Endothelial cell of umbilical vein (primary cell): ENCODE measurements around the gene DIP2C. TPM values are rescaled to one million over a fixed set of nuclear protein-coding genes. Genes with fewer than 3 reads are reported as not detected.

ENCODE experiments used
- BruUV-seq: library from RNA; stranded (reverse); fragments of 400-500 nt; replicated peaks from 2 replicates; lab custom pipeline; 2021; lab: Mats Ljungman, UMichigan
- CTCF ChIA-PET: fragments of 300-600, 350-600 bp; sonication (Branson Sonifier 250); formaldehyde crosslinking; loops from one replicate; lab custom pipeline; 2021; ENCODE audit warnings: antibody characterized with exemption, inconsistent platforms; lab: Charles Lee
- POLR2A ChIA-PET: fragments of 300-600, 350-600 bp; sonication (Branson Sonifier 250); formaldehyde crosslinking; loops from one replicate; lab custom pipeline; 2021; ENCODE audit warnings: antibody characterized with exemption, inconsistent platforms; lab: Charles Lee
- DNase-seq: peaks from one replicate; pipeline ENCODE4 v3.0.0-alpha.2; 2011; ENCODE audit warnings: low read depth, low spot score
- FAIRE-seq: peaks from 2 replicates; lab custom pipeline; 2011; peaks lifted over from hg19 to GRCh38; lab: Jason Lieb, UNC
- H2AFZ ChIP-seq: 2 replicates; pipeline ENCODE4 v1.6.0; 2012; ENCODE audit warnings: low read depth, low read length, control low read depth, inconsistent platforms
- H3K27ac ChIP-seq: 2 replicates; pipeline ENCODE4 v1.5.1; 2011; ENCODE audit warnings: low read depth, mild to moderate bottlenecking, control low read depth, low read length, moderate library complexity; ENCODE audit not compliant: insufficient read depth
- H3K27me3 ChIP-seq, 2 experiments: 2 replicates each; pipeline versions ENCODE4 v1.6.0 to v1.6.1; 2011; ENCODE audit warnings: low read length in 2 of 2, mixed read lengths in 1 of 2; ENCODE audit not compliant: control insufficient read depth in 2 of 2, insufficient read depth in 2 of 2
- H3K36me3 ChIP-seq, 2 experiments: 2 replicates in 1 of 2; 3 replicates in 1 of 2; pipeline ENCODE4 v1.5.1; 2011; ENCODE audit warnings: low read length in 2 of 2, mild to moderate bottlenecking in 1 of 2, moderate library complexity in 1 of 2; ENCODE audit not compliant: control insufficient read depth in 2 of 2, insufficient read depth in 2 of 2; ENCODE audit errors: extremely low read depth in 1 of 2
- H3K4me1 ChIP-seq: 3 replicates; pipeline ENCODE4 v1.5.1; 2011; ENCODE audit warnings: mild to moderate bottlenecking, low read length; ENCODE audit not compliant: control insufficient read depth, insufficient read depth; ENCODE audit errors: extremely low read depth
- H3K4me2 ChIP-seq: 2 replicates; pipeline ENCODE4 v1.6.1; 2011; ENCODE audit warnings: low read length, control low read depth, mixed read lengths; ENCODE audit not compliant: insufficient read depth
- H3K4me3 ChIP-seq, 3 experiments: fragments of 200-600 bp in 1 of 3; sonication (generic), shearing (Covaris generic) in 1 of 3; replicated peaks in 1 of 3; 2 replicates each; pipeline ENCODE4 v1.5.1; 2011 to 2016; ENCODE audit warnings: control low read depth in 3 of 3, low read length in 3 of 3, mild to moderate bottlenecking in 2 of 3, inconsistent platforms in 1 of 3, low read depth in 1 of 3, moderate library complexity in 1 of 3; ENCODE audit not compliant: insufficient read depth in 1 of 3
- H3K79me2 ChIP-seq: 2 replicates; pipeline ENCODE4 v1.6.0; 2012; ENCODE audit warnings: low read length, inconsistent platforms; ENCODE audit not compliant: control insufficient read depth, insufficient read depth
- H3K9ac ChIP-seq: replicated peaks from 2 replicates; pipeline ENCODE3; 2011; ENCODE audit warnings: low read length, control low read depth; ENCODE audit not compliant: insufficient read depth; ENCODE audit errors: extremely low read depth
- H3K9me1 ChIP-seq: replicated peaks from 3 replicates; pipeline ENCODE4 v1.6.0; 2011; ENCODE audit warnings: mild to moderate bottlenecking, low read length; ENCODE audit not compliant: control insufficient read depth, insufficient read depth; ENCODE audit errors: extremely low read depth
- H3K9me3 ChIP-seq: replicated peaks from 2 replicates; pipeline ENCODE4 v1.5.1; 2012; ENCODE audit warnings: low read length, inconsistent platforms; ENCODE audit not compliant: control insufficient read depth, insufficient read depth
- H4K20me1 ChIP-seq: replicated peaks from 2 replicates; pipeline ENCODE3; 2011; ENCODE audit warnings: mild to moderate bottlenecking, low read length; ENCODE audit not compliant: control insufficient read depth, insufficient read depth; ENCODE audit errors: extremely low read depth
- EZH2 ChIP-seq: IDR thresholded peaks from 2 replicates; pipeline ENCODE4 v1.6.1; 2012; ENCODE audit warnings: borderline replicate concordance, low read depth, mild to moderate bottlenecking, moderate library complexity, low read length, inconsistent platforms; ENCODE audit not compliant: severe bottlenecking
- FOS ChIP-seq: IDR thresholded peaks from 2 replicates; pipeline ENCODE4 v1.6.1; 2011; ENCODE audit warnings: mild to moderate bottlenecking, low read length, moderate library complexity, borderline replicate concordance; ENCODE audit not compliant: insufficient read depth
- GATA2 ChIP-seq: IDR thresholded peaks from 2 replicates; pipeline ENCODE4 v1.7.0; 2011; ENCODE audit warnings: low read depth, mild to moderate bottlenecking, moderate library complexity, mixed read lengths, low read length; ENCODE audit not compliant: insufficient read length, insufficient read depth
- JUN ChIP-seq: IDR thresholded peaks from 2 replicates; pipeline ENCODE4 v1.6.1; 2011; ENCODE audit warnings: borderline replicate concordance, low read depth; ENCODE audit not compliant: insufficient read length, insufficient read depth
- MYC ChIP-seq: IDR thresholded peaks from one replicate; pipeline ENCODE4 v1.6.1; 2011; ENCODE audit warnings: mild to moderate bottlenecking, low read depth, low read length
- POLR2A ChIP-seq: IDR thresholded peaks from 2 replicates; pipeline ENCODE4 v1.6.1; 2012; ENCODE audit warnings: low read depth, mild to moderate bottlenecking, control low read depth, low read length
- POLR2AphosphoS5 ChIP-seq: IDR thresholded peaks from 2 replicates; pipeline ENCODE4 v1.6.1; 2012; ENCODE audit warnings: low read depth, mild to moderate bottlenecking, control low read depth, low read length, moderate library complexity; ENCODE audit not compliant: insufficient read depth
- dilution Hi-C: fragments of 300-500 bp; cut with MboI; formaldehyde crosslinking; loops from one replicate; pipeline ENCODE4 v1.15.0; 2019; ENCODE audit warnings: low sequenced_read_pairs; ENCODE audit not compliant: extremely low pct_ligation_motif_present
- intact Hi-C: fragments of 100-400 bp; cut with micrococcal nuclease; formaldehyde crosslinking; loops from one replicate; pipeline ENCODE4 v1.10.0; 2022
- polyA plus RNA-seq, 4 experiments: library from polyadenylated mRNA; depleted of rRNA in 3 of 4; stranded (reverse) in 3 of 4; unstranded in 1 of 4; fragments of >200 nt; gene quantifications; 2 replicates each; pipeline versions ENCODE4 v1.2.1 to v1.2.3, GENCODE V29; 2011 to 2012; ENCODE audit warnings: missing spikeins in 1 of 4
- total RNA-seq: library from RNA; stranded (reverse); gene quantifications from 2 replicates; pipeline ENCODE4 v1.2.3, GENCODE V29; 2021
- TF ChIP-seq, protein P1 (sequence below): IDR thresholded peaks from 2 replicates; pipeline ENCODE4 v1.6.1; 2011; ENCODE audit not compliant: insufficient read depth, insufficient read length
- TF ChIP-seq, protein P2 (sequence below), 2 donors: IDR thresholded peaks; 1 replicate in 1 of 2; 2 replicates in 1 of 2; pipeline ENCODE4 v1.5.1; 2011; ENCODE audit warnings: low read length in 2 of 2, mild to moderate bottlenecking in 2 of 2, moderate library complexity in 2 of 2, control low read depth in 1 of 2, inconsistent platforms in 1 of 2, low read depth in 1 of 2; ENCODE audit not compliant: insufficient read depth in 1 of 2; ENCODE audit errors: extremely low read depth in 1 of 2

The DIP2C gene
- total and polyA plus RNA-seq, 2 donors (not counting 3 experiments of a cell fraction or from before 2014, with no cell fraction given) = 3.6 to 10.7 TPM

DNA sequence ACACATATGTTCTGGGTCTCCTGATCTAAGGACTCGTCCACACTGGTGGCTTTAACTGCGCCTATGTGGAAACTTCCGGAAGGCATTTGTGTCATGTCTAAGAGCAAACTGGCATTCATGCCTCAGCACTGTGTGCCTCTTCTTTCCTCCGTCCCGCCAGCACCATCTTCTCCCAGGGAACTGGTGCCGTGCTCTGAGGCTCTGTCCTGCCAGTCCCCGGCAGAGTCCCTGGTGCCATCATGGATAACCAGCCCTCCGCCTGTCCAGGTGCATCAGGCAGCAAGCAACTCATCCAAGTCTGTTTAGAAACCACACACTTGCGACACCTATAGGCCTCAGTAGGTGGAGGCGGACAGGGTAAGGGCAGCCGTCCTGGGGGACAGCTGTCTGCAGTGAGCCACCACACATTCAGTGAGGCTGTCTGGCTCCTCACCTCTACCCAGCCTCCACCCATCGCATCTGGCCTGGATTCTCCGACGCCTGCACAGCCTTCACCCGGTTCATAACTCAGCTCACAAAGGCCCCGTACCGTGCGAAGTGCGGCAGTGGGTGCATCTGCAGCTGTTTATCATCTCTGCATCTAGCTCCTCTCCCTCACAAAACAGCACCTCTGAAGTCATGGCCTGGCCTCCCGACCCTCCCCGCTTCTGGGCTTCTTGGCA is 162.7 kb downstream of the DIP2C start:
- CTCF ChIA-PET = no interaction called here
- intact Hi-C loops = no loop called here
- no peaks in the 10 kb centered on the region for H4K20me1 ChIP-seq
- H3K4me1 ChIP-seq = no peaks in the 10 kb centered on the region
- POLR2A ChIA-PET = no interaction called here
- H3K36me3 ChIP-seq = no peaks in the 10 kb centered on the region
- H3K27me3 ChIP-seq = no peaks in the 10 kb centered on the region
- FAIRE-seq (no peak), DNase-seq (no peak)
- no peaks in the 10 kb centered on the region for H3K9me3 ChIP-seq
- H3K9me1 ChIP-seq = no peaks in the 10 kb centered on the region
- no peak overlapping the region for H2AFZ ChIP-seq
- TF ChIP-seq JUN (no peak), POLR2A (no peak), GATA2 (no peak), MYC (no peak), FOS (no peak), POLR2AphosphoS5 (no peak), EZH2 (no peak)
- TF ChIP-seq, protein P1, sequence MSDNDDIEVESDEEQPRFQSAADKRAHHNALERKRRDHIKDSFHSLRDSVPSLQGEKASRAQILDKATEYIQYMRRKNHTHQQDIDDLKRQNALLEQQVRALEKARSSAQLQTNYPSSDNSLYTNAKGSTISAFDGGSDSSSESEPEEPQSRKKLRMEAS = no peak
- TF ChIP-seq, protein P2, sequence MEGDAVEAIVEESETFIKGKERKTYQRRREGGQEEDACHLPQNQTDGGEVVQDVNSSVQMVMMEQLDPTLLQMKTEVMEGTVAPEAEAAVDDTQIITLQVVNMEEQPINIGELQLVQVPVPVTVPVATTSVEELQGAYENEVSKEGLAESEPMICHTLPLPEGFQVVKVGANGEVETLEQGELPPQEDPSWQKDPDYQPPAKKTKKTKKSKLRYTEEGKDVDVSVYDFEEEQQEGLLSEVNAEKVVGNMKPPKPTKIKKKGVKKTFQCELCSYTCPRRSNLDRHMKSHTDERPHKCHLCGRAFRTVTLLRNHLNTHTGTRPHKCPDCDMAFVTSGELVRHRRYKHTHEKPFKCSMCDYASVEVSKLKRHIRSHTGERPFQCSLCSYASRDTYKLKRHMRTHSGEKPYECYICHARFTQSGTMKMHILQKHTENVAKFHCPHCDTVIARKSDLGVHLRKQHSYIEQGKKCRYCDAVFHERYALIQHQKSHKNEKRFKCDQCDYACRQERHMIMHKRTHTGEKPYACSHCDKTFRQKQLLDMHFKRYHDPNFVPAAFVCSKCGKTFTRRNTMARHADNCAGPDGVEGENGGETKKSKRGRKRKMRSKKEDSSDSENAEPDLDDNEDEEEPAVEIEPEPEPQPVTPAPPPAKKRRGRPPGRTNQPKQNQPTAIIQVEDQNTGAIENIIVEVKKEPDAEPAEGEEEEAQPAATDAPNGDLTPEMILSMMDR (IDR thresholded peaks at IDR 0.05; ENCODE audit: extremely low read depth in 1 of 2, insufficient read depth in 1 of 2, low read depth in 1 of 2, low read length in 2 of 2) = no peak
- H3K4me2 ChIP-seq = no peak overlapping the region
- dilution Hi-C loops = no loop called here
- no peak overlapping the region for H3K27ac ChIP-seq
- no peaks in the 10 kb centered on the region for H3K79me2 ChIP-seq
- no peak overlapping the region for H3K9ac ChIP-seq
- BruUV-seq = no TSS peak
- no peak overlapping the region for H3K4me3 ChIP-seq
